GM11168 (cell line): ENCODE measurements around the gene KCTD21.
"Not testable (repeated sequence)": the region's sequence is repeated elsewhere in the genome, so short reads cannot be mapped to it uniquely, and the experiment has no call there.

ENCODE experiments used
- in situ Hi-C: fragments of 300-500 bp; cut with MboI; formaldehyde crosslinking; loops from one replicate; pipeline ENCODE4 v1.12.0; 2022; ENCODE audit warnings: low sequenced_read_pairs; ENCODE audit not compliant: unreplicated experiment

Gene KCTD21

GRCh38 chr11:78188286-78189173 lies at the start of gene KCTD21, which contains the start of gene USP35:
KCTD21 (minus strand) TSS chr11:78188626; CDS start chr11:78174554, 14,072 bp downstream.
USP35 (plus strand) TSS chr11:78188919; CDS start chr11:78196246, 7,327 bp downstream.
- in situ Hi-C loops, result no loop called here

GRCh38 chr11:78237293-78238046 lies 49.0 kb upstream of the KCTD21 start:
- in situ Hi-C loops, result no loop called here

GRCh38 chr11:78234006-78234405 lies 45.6 kb upstream of the KCTD21 start:
- in situ Hi-C loops, result no loop called here

- in situ Hi-C loops, result not testable (repeated sequence)
Measured at GRCh38 chr11:78233046-78233445, 44.6 kb upstream of the KCTD21 start.

- in situ Hi-C loops, result no loop called here
Measured at GRCh38 chr11:78231962-78232501, 43.6 kb upstream of the KCTD21 start.

- in situ Hi-C loops, result no loop called here
Measured at GRCh38 chr11:78230161-78230877, 41.9 kb upstream of the KCTD21 start.

- in situ Hi-C loops, result loop anchor here (10.0 kb wide), 1 partner anchor 196 kb away; no protein-coding TSS in a partner anchor
Measured at GRCh38 chr11:78229106-78229505, 40.7 kb upstream of the KCTD21 start.

GRCh38 chr11:78228467-78228866 lies 40.0 kb upstream of the KCTD21 start:
- in situ Hi-C loops, result loop anchor here (10.0 kb wide), 1 partner anchor 196 kb away; no protein-coding TSS in a partner anchor

- in situ Hi-C loops, result loop anchor here (10.0 kb wide), 1 partner anchor 197 kb away; no protein-coding TSS in a partner anchor
Measured at GRCh38 chr11:78227921-78228320, 39.5 kb upstream of the KCTD21 start.

GRCh38 chr11:78226684-78227680 lies 38.6 kb upstream of the KCTD21 start:
- in situ Hi-C loops, result loop anchor here (10.0 kb wide), 1 partner anchor 198 kb away; no protein-coding TSS in a partner anchor

GRCh38 chr11:78224906-78225420 lies 36.5 kb upstream of the KCTD21 start:
- in situ Hi-C loops, result loop anchor here (5.0 to 10.0 kb wide), 2 partner anchors 200 to 342 kb away; no protein-coding TSS in a partner anchor

- in situ Hi-C loops, result loop anchor here (5.0 to 10.0 kb wide), 2 partner anchors 200 to 343 kb away; no protein-coding TSS in a partner anchor
Measured at GRCh38 chr11:78224506-78224905, 36.1 kb upstream of the KCTD21 start.

GRCh38 chr11:78223320-78223954 lies 35.0 kb upstream of the KCTD21 start:
- in situ Hi-C loops, result loop anchor here (5.0 to 10.0 kb wide), 2 partner anchors 201 to 344 kb away; no protein-coding TSS in a partner anchor

- in situ Hi-C loops, result loop anchor here (5.0 to 10.0 kb wide), 2 partner anchors 202 to 345 kb away; no protein-coding TSS in a partner anchor
Measured at GRCh38 chr11:78222726-78223125, 34.3 kb upstream of the KCTD21 start.

- in situ Hi-C loops, result loop anchor here (5.0 to 10.0 kb wide), 2 partner anchors 203 to 346 kb away; no protein-coding TSS in a partner anchor
Measured at GRCh38 chr11:78221396-78222315, 33.2 kb upstream of the KCTD21 start.
